HG03060 (cell line): ENCODE data around the gene LUC7L.
"Not testable (repeated sequence)": the region's sequence is repeated elsewhere in the genome, so short reads cannot be mapped to it uniquely, and the experiment has no call there.

Experiments used
- ATAC-seq: cut with Tn5 transposase; IDR thresholded peaks from one replicate; pipeline ENCODE4 v1.9.1; 2021; ENCODE audit warnings: low read depth, moderate number of reproducible peaks; ENCODE audit not compliant: unreplicated experiment

LUC7L gene

DNA sequence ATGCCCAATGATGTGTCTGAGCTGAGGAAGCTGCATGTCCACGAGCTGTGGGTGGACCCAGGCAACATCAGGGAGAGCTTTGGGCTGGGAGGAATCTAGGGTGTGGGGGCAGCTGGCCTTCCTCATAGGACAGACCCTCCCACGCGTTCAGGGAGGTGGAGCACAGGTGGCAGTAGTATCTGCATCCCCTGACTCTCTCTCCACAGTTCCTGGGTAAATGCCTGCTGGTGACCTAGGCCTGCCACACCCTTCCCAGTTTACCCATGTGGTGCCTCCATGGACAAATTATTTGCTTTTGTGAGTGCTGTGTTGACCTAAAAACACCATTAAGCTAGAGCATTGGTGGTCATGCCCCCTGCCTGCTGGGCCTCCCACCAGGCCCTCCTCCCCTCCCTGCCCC, 60.2 kb downstream of the LUC7L start:
- no peak for ATAC-seq

GRCh38 chr16:168424-168823, 60.8 kb downstream of the LUC7L start:
- no peak for ATAC-seq

GRCh38 chr16:167122-167690, 62.0 kb downstream of the LUC7L start:
- ATAC-seq = no peak

- ATAC-seq = no peak
Observed at GRCh38 chr16:166375-167121, 62.7 kb downstream of the LUC7L start.

DNA sequence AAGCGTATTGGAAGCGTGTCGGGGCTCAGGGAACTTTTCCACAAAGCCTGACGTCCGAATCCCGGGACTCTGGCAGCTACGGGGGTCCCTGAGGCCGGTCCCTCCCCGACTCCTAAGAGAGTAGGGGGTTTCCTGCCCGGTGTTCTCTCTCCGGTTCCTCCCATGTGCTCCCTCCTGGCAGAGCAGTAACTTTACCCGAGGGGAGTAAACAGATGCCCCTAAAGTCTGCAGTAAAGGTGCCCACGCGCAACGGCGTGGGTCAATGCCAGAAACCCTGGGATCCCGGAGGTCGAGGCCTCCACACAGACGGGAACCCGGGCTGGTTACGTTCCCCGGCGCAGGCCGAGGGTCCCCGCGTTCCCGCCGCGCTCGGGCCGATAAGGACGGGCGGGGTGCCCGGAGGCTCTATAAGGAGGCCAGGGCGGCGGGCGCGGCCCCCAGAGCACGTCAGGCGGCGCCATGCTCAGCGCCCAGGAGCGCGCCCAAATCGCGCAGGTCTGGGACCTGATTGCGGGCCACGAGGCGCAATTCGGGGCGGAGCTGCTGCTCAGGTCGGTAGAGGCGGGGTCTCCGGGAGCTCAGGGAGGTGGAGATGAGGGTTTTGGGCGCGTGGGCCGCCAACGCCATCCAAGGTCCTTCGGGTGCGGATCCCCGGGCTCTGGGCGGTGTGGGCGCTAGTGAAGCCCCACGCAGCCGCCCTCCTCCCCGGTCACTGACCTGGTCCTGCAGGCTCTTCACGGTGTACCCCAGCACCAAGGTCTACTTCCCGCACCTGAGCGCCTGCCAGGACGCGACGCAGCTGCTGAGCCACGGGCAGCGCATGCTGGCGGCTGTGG, 63.5 kb downstream of the LUC7L start, which contains the start of gene HBM:
Gene HBM, plus strand, starts transcription at position 440 of the 836 bp plus-strand sequence. Its CDS starts 20 bp downstream, at position 460.
- no peak for ATAC-seq

DNA sequence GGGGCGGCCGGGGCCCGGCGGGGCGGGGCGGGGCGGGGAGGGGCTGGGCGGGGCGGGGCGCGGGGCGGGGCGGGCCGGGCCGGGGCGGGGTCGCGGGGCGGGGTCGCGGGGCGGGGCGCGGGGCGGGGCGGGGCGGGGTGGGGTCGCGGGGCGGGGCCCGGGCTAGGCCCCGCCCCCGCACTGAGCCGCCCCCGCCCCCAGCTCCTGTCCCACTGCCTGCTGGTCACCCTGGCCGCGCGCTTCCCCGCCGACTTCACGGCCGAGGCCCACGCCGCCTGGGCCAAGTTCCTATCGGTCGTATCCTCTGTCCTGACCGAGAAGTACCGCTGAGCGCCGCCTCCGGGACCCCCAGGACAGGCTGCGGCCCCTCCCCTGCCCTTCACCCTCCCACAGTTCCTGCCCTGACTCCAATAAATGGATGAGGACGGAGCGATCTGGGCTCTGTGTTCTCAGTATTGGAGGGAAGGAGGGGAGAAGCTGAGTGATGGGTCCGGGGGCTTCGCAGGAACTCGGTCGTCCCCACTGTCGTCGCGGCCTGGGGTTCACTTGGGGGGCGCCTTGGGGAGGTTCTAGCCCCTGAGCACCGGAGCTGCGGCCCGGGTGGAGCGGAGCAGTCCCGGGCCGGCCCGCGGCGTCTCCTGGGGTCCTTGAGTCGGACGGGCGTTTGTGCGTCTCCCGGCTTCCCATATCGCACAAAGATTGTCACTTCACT, 64.3 kb downstream of the LUC7L start:
- ATAC-seq = no peak

GRCh38 chr16:164134-164823, 65.0 kb downstream of the LUC7L start:
- ATAC-seq = not testable (repeated sequence)

- not testable (repeated sequence) for ATAC-seq
Observed at GRCh38 chr16:163696-164095, 65.6 kb downstream of the LUC7L start.

DNA sequence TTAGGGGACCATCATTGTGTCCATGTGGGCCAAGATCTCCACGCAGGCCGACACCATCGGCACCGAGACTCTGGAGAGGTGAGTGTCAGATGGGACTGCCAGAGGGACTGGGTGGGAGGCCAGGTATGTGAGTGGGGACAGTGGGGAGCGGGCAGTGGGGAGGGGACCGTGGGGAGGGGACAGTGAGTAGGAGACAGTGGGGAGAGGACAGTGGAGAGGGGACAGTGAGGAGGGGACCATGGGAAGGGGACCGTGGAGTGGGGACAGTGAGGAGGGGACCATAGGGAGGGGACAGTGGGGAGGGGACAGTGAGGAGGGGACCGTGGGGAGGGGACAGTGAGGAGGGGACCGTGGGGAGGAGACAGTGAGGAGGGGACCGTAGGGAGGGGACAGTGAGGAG, 66.1 kb downstream of the LUC7L start:
- not testable (repeated sequence) for ATAC-seq

GRCh38 chr16:162271-162991, 66.8 kb downstream of the LUC7L start:
- no peak for ATAC-seq

DNA sequence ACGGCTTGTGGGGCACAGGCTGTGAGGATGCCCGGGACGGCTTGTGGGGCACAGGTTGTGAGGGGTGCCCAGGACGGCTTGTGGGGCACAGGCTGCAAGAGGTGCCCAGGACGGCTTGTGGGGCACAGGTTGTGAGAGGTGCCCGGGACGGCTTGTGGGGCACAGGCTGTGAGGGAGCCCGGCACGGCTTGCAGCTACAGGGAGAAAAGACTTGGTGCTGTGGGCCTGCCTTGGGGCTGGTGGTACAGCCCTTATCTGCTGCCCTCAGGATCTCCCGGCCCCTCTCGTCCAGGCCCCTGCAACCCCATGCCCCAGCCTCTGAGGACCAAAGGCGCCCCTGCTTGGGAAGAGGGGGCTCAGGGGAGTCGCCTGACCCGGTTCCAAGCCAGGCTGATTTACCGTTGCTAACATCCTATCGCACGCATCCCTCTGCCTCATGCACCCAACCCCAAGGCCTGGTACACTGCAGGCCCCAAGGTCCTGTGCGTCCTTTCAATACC, 68.5 kb downstream of the LUC7L start:
- no peak for ATAC-seq

DNA sequence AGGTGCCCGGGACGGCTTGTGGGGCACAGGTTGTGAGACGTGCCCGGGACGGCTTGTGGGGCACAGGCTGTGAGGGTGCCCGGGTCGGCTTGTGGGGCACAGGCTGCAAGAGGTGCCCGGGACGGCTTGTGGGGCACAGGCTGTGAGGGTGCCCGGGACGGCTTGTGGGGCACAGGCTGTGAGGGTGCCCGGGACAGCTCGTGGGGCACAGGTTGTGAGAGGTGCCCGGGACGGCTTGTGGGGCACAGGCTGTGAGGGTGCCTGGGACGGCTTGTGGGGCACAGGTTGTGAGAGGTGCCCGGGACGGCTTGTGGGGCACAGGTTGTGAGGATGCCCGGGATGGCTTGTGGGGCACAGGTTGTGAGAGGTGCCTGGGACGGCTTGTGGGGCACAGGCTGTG, 69.0 kb downstream of the LUC7L start:
- ATAC-seq = not testable (repeated sequence)

DNA sequence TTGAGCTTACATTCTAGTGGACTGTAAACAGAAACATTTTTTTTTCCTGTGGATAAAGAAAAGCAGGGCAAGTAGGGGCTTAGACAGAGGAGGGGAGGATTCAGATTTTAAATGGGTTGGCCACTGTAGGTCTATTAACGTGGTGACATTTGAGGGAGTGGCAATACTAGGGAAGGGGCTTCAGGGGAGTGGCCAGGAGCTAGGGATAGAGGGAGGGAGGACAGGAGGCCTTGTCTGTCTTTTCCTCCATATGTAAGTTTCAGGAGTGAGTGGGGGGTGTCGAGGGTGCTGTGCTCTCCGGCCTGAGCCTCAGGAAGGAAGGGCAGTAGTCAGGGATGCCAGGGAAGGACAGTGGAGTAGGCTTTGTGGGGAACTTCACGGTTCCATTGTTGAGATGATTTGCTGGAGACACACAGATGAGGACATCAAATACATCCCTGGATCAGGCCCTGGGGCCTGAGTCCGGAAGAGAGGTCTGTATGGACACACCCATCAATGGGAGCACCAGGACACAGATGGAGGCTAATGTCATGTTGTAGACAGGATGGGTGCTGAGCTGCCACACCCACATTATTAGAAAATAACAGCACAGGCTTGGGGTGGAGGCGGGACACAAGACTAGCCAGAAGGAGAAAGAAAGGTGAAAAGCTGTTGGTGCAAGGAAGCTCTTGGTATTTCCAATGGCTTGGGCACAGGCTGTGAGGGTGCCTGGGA, 70.0 kb downstream of the LUC7L start:
- no peak for ATAC-seq

DNA sequence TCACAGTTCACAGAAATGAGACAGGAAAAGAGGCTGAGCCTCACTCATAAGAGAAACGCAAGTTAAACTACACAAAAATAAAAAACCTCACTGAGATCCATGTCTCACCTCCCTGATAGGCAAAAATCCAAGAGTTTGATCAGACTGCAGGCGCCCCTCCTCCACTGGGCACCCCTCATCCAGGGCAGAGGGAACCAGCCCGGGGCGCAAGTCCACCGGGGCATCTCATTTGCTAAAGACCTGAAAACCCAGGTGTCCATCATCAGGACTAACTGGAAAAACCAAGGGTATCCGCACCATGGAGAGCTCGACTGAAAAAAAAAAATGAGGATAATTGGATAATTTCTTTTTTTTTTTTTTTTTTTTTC, 74.2 kb downstream of the LUC7L start:
- ATAC-seq = no peak

DNA sequence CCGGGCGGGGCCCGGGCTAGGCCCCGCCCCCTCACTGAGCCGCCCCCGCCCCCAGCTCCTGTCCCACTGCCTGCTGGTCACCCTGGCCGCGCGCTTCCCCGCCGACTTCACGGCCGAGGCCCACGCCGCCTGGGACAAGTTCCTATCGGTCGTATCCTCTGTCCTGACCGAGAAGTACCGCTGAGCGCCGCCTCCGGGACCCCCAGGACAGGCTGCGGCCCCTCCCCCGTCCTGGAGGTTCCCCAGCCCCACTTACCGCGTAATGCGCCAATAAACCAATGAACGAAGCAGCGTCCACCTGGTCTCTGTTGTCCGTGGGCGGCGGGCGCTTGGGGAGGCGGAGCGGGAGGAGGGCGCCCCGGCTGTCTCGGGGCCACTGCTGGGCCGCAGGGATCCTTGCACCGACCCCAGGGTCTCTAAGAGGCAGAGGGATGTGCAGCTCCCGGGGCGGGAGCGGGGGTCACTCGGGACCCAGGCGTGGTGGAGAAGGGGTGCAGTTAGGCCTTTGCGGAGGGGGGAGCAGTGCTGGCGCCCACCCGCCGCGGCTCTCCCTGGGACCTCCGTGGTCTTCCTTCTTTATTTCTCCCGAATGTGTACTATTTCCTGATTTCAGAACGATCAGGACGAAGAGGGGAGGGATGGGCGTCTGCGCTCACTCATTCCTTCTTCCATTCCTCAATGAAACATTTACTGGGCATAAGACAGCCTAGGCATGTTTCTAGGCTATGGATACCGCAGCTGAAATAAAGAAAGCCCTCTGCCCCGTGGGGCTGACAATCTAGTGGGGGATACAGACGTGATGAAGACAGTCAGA, 74.8 kb downstream of the LUC7L start:
- ATAC-seq = no peak

- not testable (repeated sequence) for ATAC-seq
Observed at GRCh38 chr16:153550-154216, 75.6 kb downstream of the LUC7L start.

DNA sequence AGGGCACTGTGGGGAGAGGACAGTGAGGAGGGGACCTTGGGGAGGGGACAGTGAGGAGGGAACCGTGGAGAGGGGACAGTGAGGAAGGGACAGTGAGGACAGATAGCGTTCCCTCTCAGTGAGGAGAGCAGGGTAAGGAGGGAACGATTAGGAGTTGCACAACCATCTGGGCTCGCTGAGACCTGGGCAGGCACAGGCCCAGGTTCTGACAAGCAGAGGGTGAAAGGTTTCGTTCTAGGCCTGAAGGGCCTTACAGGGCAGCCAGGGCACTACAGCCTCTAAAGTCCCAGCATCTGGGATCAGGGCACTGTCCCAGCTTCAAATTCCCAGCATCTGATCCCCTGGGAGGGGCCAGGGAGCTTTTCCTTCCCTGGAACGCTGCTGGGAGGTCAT, 76.1 kb downstream of the LUC7L start:
- ATAC-seq = not testable (repeated sequence)
